CD4-positive, alpha-beta T cell treated with Interleukin-15 for 4 hours (primary cell): Measurements from ENCODE around the gene DMRTC2.

Experiments used
- DNase-seq: peaks from one replicate; pipeline ENCODE4 v3.0.0-alpha.2; 2020; ENCODE audit warnings: low spot score

The DMRTC2 gene

DNA sequence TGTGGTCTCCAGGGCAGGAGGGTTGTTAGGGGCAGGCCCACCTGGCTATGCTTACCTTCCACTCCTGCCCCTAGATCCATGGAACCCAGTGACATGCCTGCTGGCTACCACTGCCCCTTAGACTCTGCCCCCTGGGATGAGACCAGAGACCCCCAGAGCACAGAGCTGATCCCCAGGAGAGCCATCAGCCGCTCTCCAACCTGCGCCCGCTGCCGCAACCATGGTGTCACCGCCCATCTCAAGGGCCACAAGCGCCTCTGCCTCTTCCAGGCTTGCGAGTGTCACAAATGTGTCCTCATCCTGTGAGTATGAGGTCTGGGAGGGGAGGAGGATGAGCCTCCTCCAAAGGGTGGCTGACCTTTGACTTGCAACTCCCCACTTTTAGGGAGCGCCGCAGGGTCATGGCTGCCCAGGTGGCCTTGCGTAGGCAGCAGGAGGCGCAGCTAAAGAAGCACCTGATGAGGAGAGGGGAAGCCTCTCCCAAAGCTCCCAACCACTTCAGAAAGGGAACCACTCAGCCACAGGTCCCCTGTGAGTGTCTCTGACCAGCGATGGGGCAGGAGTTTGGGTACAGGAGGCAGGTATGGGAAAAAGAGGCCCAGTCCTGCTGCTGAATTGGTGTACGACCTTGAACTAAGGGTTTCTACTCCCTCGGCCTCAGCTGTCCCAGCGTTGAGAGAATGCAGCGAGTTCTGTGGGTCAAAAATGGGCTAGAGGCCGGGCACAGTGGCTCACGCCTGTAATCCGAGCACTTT, 2.7 kb downstream of the DMRTC2 start:
- no peak for DNase-seq

GRCh38 chr19:41848666-41849065, 3.8 kb downstream of the DMRTC2 start:
- DNase-seq = no peak

DNA sequence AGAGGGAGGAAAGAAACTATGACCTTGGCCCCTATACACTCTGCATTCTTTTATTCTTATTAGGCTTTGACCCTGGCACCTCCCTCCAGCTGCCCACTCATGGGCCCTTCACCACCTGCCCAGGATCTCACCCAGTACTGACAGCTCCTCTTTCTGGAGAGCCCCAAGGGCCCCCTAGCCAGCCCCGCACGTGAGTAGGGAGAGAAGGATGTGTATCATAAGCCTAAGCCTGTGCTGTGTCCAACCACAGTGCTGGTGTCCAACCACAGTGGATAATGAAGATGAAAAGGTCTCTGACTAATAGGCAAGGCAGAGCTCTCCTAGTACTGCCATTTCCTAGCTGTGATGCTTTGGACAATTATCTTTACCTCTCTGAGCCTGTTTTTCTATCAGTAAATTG, 4.2 kb downstream of the DMRTC2 start:
- DNase-seq = no peak

GRCh38 chr19:41850381-41850780, 5.5 kb downstream of the DMRTC2 start:
- no peak for DNase-seq

DNA sequence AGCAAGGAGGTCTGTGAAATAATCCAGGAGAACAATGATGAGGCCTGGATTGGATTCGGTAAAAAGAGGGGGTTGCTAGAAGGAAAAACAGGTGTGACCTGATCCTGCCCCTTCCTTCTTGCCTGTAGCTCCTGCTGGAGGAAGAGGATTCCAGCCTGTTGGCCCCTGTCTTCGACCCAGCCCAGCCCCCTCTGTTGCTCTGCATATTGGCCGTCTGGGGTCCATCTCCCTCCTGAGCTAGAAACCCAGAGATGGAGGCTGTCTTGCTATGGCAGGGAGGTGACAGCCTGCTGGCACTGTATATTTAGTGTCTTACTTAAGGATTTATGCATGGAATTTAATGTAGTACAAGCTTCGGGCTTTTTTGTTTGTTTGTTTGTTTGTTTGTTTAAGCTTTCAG, 6.6 kb downstream of the DMRTC2 start:
- DNase-seq = no peak

- DNase-seq = no peak
Observed at GRCh38 chr19:41853344-41853743, 8.5 kb downstream of the DMRTC2 start.

GRCh38 chr19:41853768-41854167, 8.9 kb downstream of the DMRTC2 start:
- DNase-seq = no peak

DNA sequence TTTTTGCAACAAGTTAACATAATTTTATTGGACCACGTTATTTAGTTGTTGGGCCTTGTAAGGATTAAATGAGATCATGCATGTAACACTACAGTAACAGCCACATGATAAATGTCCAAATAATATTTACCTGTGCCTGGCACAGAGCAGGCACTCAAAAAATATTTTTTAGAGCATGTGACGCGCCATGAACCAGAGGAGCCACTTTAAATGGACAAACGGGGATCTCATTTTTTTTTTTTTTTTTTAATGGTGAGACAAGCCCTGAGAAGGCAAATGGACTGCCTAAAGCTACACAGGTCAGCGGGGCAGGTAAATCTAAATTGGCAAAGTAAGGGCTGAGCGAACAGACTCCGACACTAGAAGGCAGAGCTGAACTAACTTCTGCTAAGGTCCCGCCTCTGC, 14.4 kb downstream of the DMRTC2 start:
- DNase-seq = no peak

GRCh38 chr19:41859618-41860418, 15.0 kb downstream of the DMRTC2 start, which contains the start of gene RPS19:
RPS19 (plus strand) TSS chr19:41860255; CDS start chr19:41860775, 520 bp downstream.
- peak; percentile 98 for DNase-seq

GRCh38 chr19:41860419-41861115, 15.7 kb downstream of the DMRTC2 start:
- DNase-seq = peak; percentile 16

DNA sequence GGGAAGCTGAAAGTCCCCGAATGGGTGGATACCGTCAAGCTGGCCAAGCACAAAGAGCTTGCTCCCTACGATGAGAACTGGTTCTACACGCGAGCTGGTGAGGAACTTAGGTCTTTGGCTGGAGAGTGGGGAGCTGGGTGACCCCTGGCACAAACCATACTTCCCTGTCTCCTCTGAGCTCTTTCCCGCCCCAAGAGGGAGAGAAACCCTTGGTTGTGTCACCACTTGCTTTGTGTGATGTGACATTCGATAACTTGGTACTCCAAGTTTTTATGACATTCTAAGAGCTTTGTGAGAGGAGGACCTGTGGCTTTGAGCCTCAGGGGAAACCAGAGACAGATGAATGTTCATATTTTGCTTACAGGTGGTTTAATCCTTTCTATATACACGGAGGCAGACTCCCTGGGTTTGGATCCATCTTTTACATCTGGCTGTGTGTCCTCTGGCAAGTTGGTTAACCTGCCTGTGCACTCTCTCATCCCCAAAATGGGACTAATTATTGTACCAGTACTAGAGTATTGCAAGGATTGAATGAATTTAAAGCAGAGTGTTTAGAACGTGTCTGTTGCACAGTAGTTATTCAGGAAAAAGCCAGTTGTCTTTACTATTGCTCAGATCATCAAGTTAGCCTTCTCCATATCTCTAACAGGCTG, 16.4 kb downstream of the DMRTC2 start:
- no peak for DNase-seq

GRCh38 chr19:41861846-41862245, 17.0 kb downstream of the DMRTC2 start:
- DNase-seq = no peak

DNA sequence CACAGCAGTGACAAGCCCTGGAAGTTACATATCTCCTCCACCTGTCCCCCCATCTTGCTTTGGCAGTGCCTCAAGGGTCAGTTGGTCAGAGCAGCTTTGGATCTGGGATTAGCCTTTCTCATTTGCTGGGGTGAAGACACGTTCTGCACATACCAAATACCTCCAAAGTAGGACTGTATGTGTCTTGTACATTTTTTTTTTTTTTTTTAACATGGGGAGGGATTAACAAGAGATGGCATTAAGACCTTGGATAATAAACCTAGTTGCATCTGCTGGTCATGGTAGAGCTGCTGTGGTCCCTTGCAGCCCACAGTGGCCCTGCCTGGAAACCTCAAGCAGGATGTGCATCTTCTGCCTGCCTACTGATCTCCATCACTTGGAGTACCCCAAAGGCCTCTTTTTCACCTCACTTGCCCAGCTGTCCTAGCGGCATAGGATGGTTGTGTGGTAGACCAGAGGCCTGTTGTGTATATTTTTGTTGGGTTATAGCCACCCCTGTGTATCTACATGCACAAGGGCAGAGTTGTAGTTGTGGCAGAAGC, 17.7 kb downstream of the DMRTC2 start:
- no peak for DNase-seq

- no peak for DNase-seq
Observed at GRCh38 chr19:41863209-41863931, 18.5 kb downstream of the DMRTC2 start.

DNA sequence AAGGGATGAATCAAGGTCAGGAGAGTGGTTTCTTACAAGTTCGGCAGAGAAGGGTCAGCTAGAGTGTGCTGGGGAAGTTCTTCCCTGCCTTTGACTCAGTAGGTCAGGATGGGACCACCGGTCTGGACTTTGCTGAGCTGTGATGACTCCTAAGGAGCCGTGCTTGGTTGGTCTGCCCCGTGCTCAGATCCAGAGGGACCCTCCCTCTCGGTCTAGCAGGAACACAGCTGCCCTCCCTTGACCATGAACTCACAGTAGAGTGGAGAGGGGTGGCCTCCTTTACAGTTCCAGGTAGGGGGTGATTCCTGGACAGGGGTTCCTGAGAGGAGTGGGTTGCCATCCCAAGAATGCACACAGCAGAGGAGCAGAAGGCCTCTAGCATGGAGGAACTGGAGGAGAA, 19.5 kb downstream of the DMRTC2 start:
- DNase-seq = no peak

- no peak for DNase-seq
Observed at GRCh38 chr19:41866284-41866683, 21.4 kb downstream of the DMRTC2 start.

GRCh38 chr19:41868120-41868988, 23.5 kb downstream of the DMRTC2 start:
- DNase-seq = no peak

DNA sequence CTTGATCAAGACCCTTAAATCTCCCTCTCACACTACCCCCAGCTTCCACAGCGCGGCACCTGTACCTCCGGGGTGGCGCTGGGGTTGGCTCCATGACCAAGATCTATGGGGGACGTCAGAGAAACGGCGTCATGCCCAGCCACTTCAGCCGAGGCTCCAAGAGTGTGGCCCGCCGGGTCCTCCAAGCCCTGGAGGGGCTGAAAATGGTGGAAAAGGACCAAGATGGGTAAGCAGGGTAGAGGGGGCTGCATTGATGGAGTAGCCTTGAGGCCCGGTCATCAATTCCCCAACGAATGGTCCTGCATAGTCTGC, 24.1 kb downstream of the DMRTC2 start:
- DNase-seq = no peak

DNA sequence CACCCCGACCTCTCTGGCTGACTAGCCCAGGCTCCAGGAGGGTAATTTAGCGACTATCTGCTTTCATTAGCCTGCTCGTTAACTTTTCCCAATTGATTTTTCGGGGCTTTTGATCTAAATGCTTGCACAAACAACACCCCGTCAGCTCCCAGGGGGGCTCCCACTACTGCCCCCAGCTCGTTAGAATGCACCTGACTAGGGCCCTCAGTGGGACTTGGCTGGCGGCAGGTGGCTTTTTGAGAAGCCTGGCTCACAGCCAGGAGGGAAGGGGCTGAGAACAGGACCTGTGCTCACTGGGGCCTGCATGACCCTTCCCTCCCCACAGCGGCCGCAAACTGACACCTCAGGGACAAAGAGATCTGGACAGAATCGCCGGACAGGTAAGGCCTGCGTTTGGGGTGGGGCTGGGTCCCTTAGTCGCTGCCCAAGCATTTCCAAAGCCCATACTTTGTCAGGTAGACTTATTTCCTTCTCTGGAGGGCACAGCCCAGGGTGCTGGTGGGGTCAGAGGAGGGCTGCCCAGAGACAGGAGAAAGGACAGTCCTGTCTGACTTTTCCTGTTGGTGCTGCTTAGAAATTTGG, 24.6 kb downstream of the DMRTC2 start:
- DNase-seq = no peak

DNA sequence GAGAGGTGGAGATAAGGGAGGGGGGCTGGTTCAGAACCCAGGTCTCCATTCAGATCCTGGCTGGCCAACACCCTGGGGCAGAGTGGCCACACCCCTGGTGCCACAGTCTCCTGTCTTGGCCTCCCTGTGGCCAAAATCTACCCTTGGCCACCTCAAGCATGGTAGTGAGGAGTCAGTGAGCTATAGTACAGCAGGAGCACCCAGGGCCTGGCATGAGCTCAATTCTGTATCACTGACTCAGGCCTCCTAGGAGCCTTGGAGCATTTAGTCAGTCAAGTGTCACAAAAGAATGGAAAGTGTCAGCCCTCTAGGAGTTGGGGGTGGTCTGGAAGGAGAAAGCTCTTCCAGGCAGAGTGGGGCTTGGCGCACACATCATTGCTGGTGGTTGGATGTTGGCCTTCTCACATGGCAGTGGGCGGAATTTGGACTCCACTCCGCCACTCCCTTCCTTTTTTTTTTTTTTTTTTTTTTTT, 25.6 kb downstream of the DMRTC2 start:
- no peak for DNase-seq
